Activated naive CD8-positive, alpha-beta T cell treated with anti-CD3 and anti-CD28 coated beads, Interleukin-2, amount 50 U/mL, for 24 hours (primary cell): ENCODE data around the gene ZW10.

Experiments
- ATAC-seq: fragments of 150-1000 bp; cut with Tn5 transposase; one replicate; pipeline ENCODE4 v1.10.0; 2021
- DNase-seq: peaks from one replicate; pipeline ENCODE4 v3.0.0; 2021
- H3K27ac Mint-ChIP-seq: one replicate; pipeline ENCODE4 v1.8.0; 2021; ENCODE audit warnings: mild to moderate bottlenecking, mixed read lengths
- H3K27me3 Mint-ChIP-seq: one replicate; pipeline ENCODE4 v1.8.0; 2021; ENCODE audit warnings: mixed read lengths
- H3K36me3 Mint-ChIP-seq: one replicate; pipeline ENCODE4 v1.8.0; 2021; ENCODE audit warnings: low read depth, mixed read lengths
- H3K4me1 Mint-ChIP-seq: one replicate; pipeline ENCODE4 v1.8.0; 2021; ENCODE audit warnings: mixed read lengths
- H3K4me3 Mint-ChIP-seq: one replicate; pipeline ENCODE4 v1.8.0; 2021; ENCODE audit warnings: mild to moderate bottlenecking, moderate library complexity, mixed read lengths
- H3K9me3 Mint-ChIP-seq: one replicate; pipeline ENCODE4 v1.8.0; 2021; ENCODE audit warnings: mixed read lengths

ZW10 gene

GRCh38 chr11:113697756-113698407 is 75.6 kb downstream of the ZW10 start:
- H3K27ac Mint-ChIP-seq, result no peak overlapping the region
- H3K9me3 Mint-ChIP-seq, result no peaks in the 10 kb centered on the region
- no peak for DNase-seq
- H3K27me3 Mint-ChIP-seq, result no peaks in the 10 kb centered on the region
- H3K4me1 Mint-ChIP-seq, result no peaks in the 10 kb centered on the region
- H3K36me3 Mint-ChIP-seq, result peaks cover 2% of the 10 kb centered on the region
- ATAC-seq, result no peak
- H3K4me3 Mint-ChIP-seq, result no peak overlapping the region

- no peak overlapping the region for H3K27ac Mint-ChIP-seq
- no peak for ATAC-seq
- no peak for DNase-seq
- H3K36me3 Mint-ChIP-seq, result peaks cover 2% of the 10 kb centered on the region
- no peaks in the 10 kb centered on the region for H3K4me1 Mint-ChIP-seq
- H3K9me3 Mint-ChIP-seq, result no peaks in the 10 kb centered on the region
- H3K27me3 Mint-ChIP-seq, result no peaks in the 10 kb centered on the region
- no peak overlapping the region for H3K4me3 Mint-ChIP-seq
Observed at GRCh38 chr11:113697111-113697510, 76.4 kb downstream of the ZW10 start.

- no peak for ATAC-seq
- Mint-ChIP-seq H3K4me1 (no peaks in the 10 kb centered on the region), H3K27me3 (no peaks in the 10 kb centered on the region), H3K4me3 (no peak overlapping the region), H3K27ac (no peak overlapping the region), H3K36me3 (no peaks in the 10 kb centered on the region), H3K9me3 (no peaks in the 10 kb centered on the region)
- DNase-seq, result no peak
Observed at GRCh38 chr11:113695207-113695606, 78.3 kb downstream of the ZW10 start.

- DNase-seq, result no peak
- Mint-ChIP-seq H3K4me1 (no peaks in the 10 kb centered on the region), H3K4me3 (no peak overlapping the region), H3K27ac (no peak overlapping the region), H3K36me3 (no peaks in the 10 kb centered on the region), H3K27me3 (no peaks in the 10 kb centered on the region), H3K9me3 (no peaks in the 10 kb centered on the region)
- ATAC-seq, result no peak
Observed at GRCh38 chr11:113694390-113694789, 79.1 kb downstream of the ZW10 start.

- Mint-ChIP-seq H3K27ac (no peak overlapping the region), H3K4me3 (no peak overlapping the region), H3K36me3 (no peaks in the 10 kb centered on the region), H3K4me1 (no peaks in the 10 kb centered on the region), H3K27me3 (no peaks in the 10 kb centered on the region), H3K9me3 (no peaks in the 10 kb centered on the region)
- no peak for ATAC-seq
- no peak for DNase-seq
Observed at GRCh38 chr11:113693030-113693429, 80.5 kb downstream of the ZW10 start.

- H3K4me1 Mint-ChIP-seq, result no peaks in the 10 kb centered on the region
- H3K27me3 Mint-ChIP-seq, result no peaks in the 10 kb centered on the region
- H3K9me3 Mint-ChIP-seq, result no peaks in the 10 kb centered on the region
- H3K4me3 Mint-ChIP-seq, result no peak overlapping the region
- H3K27ac Mint-ChIP-seq, result no peak overlapping the region
- H3K36me3 Mint-ChIP-seq, result no peaks in the 10 kb centered on the region
- ATAC-seq (no peak), DNase-seq (peak; percentile 11)
Observed at GRCh38 chr11:113690619-113691569, 82.6 kb downstream of the ZW10 start.

GRCh38 chr11:113689768-113690618 is 83.5 kb downstream of the ZW10 start:
- Mint-ChIP-seq H3K27me3 (no peaks in the 10 kb centered on the region), H3K4me3 (no peak overlapping the region), H3K27ac (no peak overlapping the region), H3K36me3 (no peaks in the 10 kb centered on the region), H3K9me3 (no peaks in the 10 kb centered on the region), H3K4me1 (no peaks in the 10 kb centered on the region)
- ATAC-seq, result no peak
- DNase-seq, result no peak

- Mint-ChIP-seq H3K9me3 (no peaks in the 10 kb centered on the region), H3K4me1 (no peaks in the 10 kb centered on the region), H3K27me3 (no peaks in the 10 kb centered on the region), H3K4me3 (no peak overlapping the region), H3K36me3 (no peaks in the 10 kb centered on the region), H3K27ac (no peak overlapping the region)
- ATAC-seq (no peak), DNase-seq (no peak)
Observed at GRCh38 chr11:113685654-113686359, 87.7 kb downstream of the ZW10 start.

- no peaks in the 10 kb centered on the region for H3K9me3 Mint-ChIP-seq
- DNase-seq, result no peak
- H3K27ac Mint-ChIP-seq, result no peak overlapping the region
- no peaks in the 10 kb centered on the region for H3K36me3 Mint-ChIP-seq
- ATAC-seq, result no peak
- H3K27me3 Mint-ChIP-seq, result no peaks in the 10 kb centered on the region
- no peak overlapping the region for H3K4me3 Mint-ChIP-seq
- no peaks in the 10 kb centered on the region for H3K4me1 Mint-ChIP-seq
Observed at GRCh38 chr11:113684496-113684895, 89.0 kb downstream of the ZW10 start.

GRCh38 chr11:113683481-113684046 is 89.9 kb downstream of the ZW10 start:
- Mint-ChIP-seq H3K4me3 (no peak overlapping the region), H3K27ac (no peak overlapping the region), H3K36me3 (no peaks in the 10 kb centered on the region)

More at GRCh38 chr11:113683481-113684046, 89.9 kb downstream of the ZW10 start:
- DNase-seq (no peak), ATAC-seq (no peak)
- Mint-ChIP-seq H3K9me3 (no peaks in the 10 kb centered on the region), H3K27me3 (no peaks in the 10 kb centered on the region), H3K4me1 (no peaks in the 10 kb centered on the region)
